Panc1 (cell line): ENCODE results near the gene DAPK1. TPM values are rescaled to one million over a fixed set of nuclear protein-coding genes. Genes with fewer than 3 reads are reported as not detected.

Experiments used
- ATAC-seq: fragments of 200-7000 bp; cut with Tn5 transposase; 2 replicates; pipeline ENCODE4 v1.9.1; 2020; ENCODE audit warnings: mild to moderate bottlenecking, moderate library complexity
- BruUV-seq: library from RNA; stranded (reverse); fragments of 400-500 nt; replicated peaks from 2 replicates; lab custom pipeline; 2021; lab: Mats Ljungman, UMichigan
- CTCF ChIA-PET: fragments of 300-600 bp; sonication (Branson Sonifier 250); formaldehyde crosslinking; loops from one replicate; lab custom pipeline; 2022; ENCODE audit warnings: antibody characterized with exemption; lab: Charles Lee
- POLR2A ChIA-PET: fragments of 300-600 bp; sonication (Branson Sonifier 250); formaldehyde crosslinking; loops from one replicate; lab custom pipeline; 2022; ENCODE audit warnings: antibody characterized with exemption; lab: Charles Lee
- DNase-seq: peaks from one replicate; pipeline ENCODE4 v3.0.0-alpha.2; 2010; ENCODE audit warnings: low read depth, low spot score
- H3K27ac ChIP-seq: 2 replicates; pipeline ENCODE4 v1.5.1; 2011; ENCODE audit warnings: mild to moderate bottlenecking, low read length, inconsistent platforms
- H3K27me3 ChIP-seq: fragments of 200-500 bp; sonication (Bioruptor generic); 2 replicates; pipeline ENCODE4 v1.6.0; 2014; ENCODE audit warnings: low read length, inconsistent platforms; ENCODE audit not compliant: control insufficient read depth, insufficient read depth
- H3K36me3 ChIP-seq: fragments of 200-500 bp; sonication (Bioruptor generic); 2 replicates; pipeline ENCODE4 v1.5.1; 2014; ENCODE audit warnings: inconsistent platforms, mild to moderate bottlenecking, low read length, moderate library complexity; ENCODE audit not compliant: control insufficient read depth, insufficient read depth
- H3K4me1 ChIP-seq: 2 replicates; pipeline ENCODE4 v1.5.1; 2011; ENCODE audit warnings: inconsistent platforms, mild to moderate bottlenecking, low read length, moderate library complexity; ENCODE audit not compliant: control insufficient read depth, insufficient read depth
- H3K4me3 ChIP-seq, 2 experiments: 2 replicates each; pipeline ENCODE4 v1.5.1; 2011 to 2012; ENCODE audit warnings: low read depth in 2 of 2, low read length in 2 of 2, mild to moderate bottlenecking in 2 of 2, inconsistent platforms in 1 of 2, moderate library complexity in 1 of 2
- H3K9me3 ChIP-seq: fragments of 200-500 bp; sonication (Bioruptor generic); 2 replicates; pipeline ENCODE4 v1.5.1; 2014; ENCODE audit warnings: low read depth, mild to moderate bottlenecking, inconsistent platforms, low read length, moderate library complexity; ENCODE audit not compliant: control insufficient read depth, insufficient read depth
- POLR2AphosphoS5 ChIP-seq: IDR thresholded peaks from 2 replicates; pipeline ENCODE4 v1.6.1; 2012; ENCODE audit warnings: mild to moderate bottlenecking, low read depth, low read length, moderate library complexity
- SIN3A ChIP-seq: IDR thresholded peaks from 2 replicates; pipeline ENCODE4 v1.6.1; 2012; ENCODE audit warnings: low read depth, mild to moderate bottlenecking, low read length, moderate library complexity, borderline replicate concordance; ENCODE audit not compliant: insufficient read depth
- TCF7L2 ChIP-seq: IDR thresholded peaks from 2 replicates; pipeline ENCODE4 v1.6.1; 2011; ENCODE audit warnings: mild to moderate bottlenecking, low read depth, low read length, inconsistent platforms
- in situ Hi-C: cut with HindIII; loops from 2 replicates; pipeline ENCODE4 v1.10.0; 2016; ENCODE audit warnings: low sequenced_read_pairs, low pct_unique_long_range_greater_than_20kb
- intact Hi-C: fragments of 100-400 bp; cut with micrococcal nuclease; formaldehyde crosslinking; loops from one replicate; pipeline ENCODE4 v1.10.0; 2022; ENCODE audit not compliant: unreplicated experiment
- total RNA-seq: library from RNA; stranded (reverse); gene quantifications from one replicate; pipeline ENCODE4 v1.2.1, GENCODE V29; 2021; ENCODE audit not compliant: unreplicated experiment
- TF ChIP-seq, protein P1 (sequence below): fragments of 450-650 bp; IDR thresholded peaks from 2 replicates; pipeline ENCODE4 v1.5.1; 2017; ENCODE audit warnings: mild to moderate bottlenecking
- TF ChIP-seq, protein P2 (sequence below), 2 experiments: IDR thresholded peaks; 2 replicates each; pipeline ENCODE4 v1.6.1; 2011 to 2012; ENCODE audit warnings: low read depth in 2 of 2, control low read depth in 1 of 2, low read length in 1 of 2, mild to moderate bottlenecking in 1 of 2, moderate library complexity in 1 of 2; ENCODE audit not compliant: insufficient read depth in 1 of 2

DAPK1 gene
- total RNA-seq, 1 experiment from 2014 or later: 0.87 TPM

DNA sequence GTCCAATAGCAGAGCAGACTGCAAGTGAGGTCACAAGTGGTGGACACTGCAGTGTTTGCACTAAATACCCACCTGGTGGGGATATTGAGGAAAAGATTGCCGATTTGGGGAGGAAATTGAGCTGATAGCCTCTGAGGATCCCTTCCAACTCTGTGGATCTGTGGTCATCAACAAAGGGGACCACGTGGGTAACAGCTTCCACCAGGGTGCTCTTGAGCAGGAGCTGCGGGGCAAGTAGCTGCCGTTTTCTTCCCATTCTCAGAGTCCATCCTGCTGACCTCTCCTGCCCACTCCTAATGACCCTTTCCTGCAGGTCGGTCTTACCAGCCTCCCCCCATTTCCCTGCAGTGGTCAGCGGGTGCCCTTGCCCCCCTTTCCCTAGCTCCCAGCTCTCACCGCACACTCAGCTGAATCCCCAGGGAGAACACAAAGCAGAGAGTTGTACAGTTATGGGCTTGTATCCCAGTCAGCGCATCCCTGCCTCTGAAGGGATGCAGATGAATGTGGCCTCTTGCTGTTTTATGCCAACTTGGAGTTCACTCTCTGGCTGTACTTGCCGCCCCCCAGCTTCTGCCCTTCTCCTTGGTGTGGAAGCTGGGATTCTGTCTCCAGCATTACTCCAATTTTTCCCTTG, 18.0 kb downstream of the DAPK1 start:
- intact Hi-C loops (no loop called here), in situ Hi-C loops (no loop called here)
- no peaks in the 10 kb centered on the region for H3K36me3 ChIP-seq
- H3K27ac ChIP-seq: no peak overlapping the region
- no peaks in the 10 kb centered on the region for H3K4me1 ChIP-seq
- no TSS peak for BruUV-seq
- CTCF ChIA-PET: interaction anchor here (0.6 kb wide), 1 partner anchor 53 kb away, joined by 3 read pairs; no protein-coding TSS in a partner anchor
- H3K9me3 ChIP-seq: no peaks in the 10 kb centered on the region
- DNase-seq (no peak), ATAC-seq (no peak)
- POLR2A ChIA-PET: interaction anchor here (0.5 kb wide), 1 partner anchor 177 kb away, joined by 9 read pairs; no protein-coding TSS in a partner anchor
- no peaks in the 10 kb centered on the region for H3K27me3 ChIP-seq
- TF ChIP-seq, protein P1, sequence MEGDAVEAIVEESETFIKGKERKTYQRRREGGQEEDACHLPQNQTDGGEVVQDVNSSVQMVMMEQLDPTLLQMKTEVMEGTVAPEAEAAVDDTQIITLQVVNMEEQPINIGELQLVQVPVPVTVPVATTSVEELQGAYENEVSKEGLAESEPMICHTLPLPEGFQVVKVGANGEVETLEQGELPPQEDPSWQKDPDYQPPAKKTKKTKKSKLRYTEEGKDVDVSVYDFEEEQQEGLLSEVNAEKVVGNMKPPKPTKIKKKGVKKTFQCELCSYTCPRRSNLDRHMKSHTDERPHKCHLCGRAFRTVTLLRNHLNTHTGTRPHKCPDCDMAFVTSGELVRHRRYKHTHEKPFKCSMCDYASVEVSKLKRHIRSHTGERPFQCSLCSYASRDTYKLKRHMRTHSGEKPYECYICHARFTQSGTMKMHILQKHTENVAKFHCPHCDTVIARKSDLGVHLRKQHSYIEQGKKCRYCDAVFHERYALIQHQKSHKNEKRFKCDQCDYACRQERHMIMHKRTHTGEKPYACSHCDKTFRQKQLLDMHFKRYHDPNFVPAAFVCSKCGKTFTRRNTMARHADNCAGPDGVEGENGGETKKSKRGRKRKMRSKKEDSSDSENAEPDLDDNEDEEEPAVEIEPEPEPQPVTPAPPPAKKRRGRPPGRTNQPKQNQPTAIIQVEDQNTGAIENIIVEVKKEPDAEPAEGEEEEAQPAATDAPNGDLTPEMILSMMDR: no peak
- TF ChIP-seq, protein P2, sequence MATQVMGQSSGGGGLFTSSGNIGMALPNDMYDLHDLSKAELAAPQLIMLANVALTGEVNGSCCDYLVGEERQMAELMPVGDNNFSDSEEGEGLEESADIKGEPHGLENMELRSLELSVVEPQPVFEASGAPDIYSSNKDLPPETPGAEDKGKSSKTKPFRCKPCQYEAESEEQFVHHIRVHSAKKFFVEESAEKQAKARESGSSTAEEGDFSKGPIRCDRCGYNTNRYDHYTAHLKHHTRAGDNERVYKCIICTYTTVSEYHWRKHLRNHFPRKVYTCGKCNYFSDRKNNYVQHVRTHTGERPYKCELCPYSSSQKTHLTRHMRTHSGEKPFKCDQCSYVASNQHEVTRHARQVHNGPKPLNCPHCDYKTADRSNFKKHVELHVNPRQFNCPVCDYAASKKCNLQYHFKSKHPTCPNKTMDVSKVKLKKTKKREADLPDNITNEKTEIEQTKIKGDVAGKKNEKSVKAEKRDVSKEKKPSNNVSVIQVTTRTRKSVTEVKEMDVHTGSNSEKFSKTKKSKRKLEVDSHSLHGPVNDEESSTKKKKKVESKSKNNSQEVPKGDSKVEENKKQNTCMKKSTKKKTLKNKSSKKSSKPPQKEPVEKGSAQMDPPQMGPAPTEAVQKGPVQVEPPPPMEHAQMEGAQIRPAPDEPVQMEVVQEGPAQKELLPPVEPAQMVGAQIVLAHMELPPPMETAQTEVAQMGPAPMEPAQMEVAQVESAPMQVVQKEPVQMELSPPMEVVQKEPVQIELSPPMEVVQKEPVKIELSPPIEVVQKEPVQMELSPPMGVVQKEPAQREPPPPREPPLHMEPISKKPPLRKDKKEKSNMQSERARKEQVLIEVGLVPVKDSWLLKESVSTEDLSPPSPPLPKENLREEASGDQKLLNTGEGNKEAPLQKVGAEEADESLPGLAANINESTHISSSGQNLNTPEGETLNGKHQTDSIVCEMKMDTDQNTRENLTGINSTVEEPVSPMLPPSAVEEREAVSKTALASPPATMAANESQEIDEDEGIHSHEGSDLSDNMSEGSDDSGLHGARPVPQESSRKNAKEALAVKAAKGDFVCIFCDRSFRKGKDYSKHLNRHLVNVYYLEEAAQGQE (IDR thresholded peaks at IDR 0.05; ENCODE audit: insufficient read depth in 1 of 2, low read depth in 2 of 2, low read length in 1 of 2): no peak
- no peak for TF ChIP-seq POLR2AphosphoS5
- no peak for TF ChIP-seq TCF7L2
- TF ChIP-seq SIN3A: no peak
- H3K4me3 ChIP-seq: no peak overlapping the region

DNA sequence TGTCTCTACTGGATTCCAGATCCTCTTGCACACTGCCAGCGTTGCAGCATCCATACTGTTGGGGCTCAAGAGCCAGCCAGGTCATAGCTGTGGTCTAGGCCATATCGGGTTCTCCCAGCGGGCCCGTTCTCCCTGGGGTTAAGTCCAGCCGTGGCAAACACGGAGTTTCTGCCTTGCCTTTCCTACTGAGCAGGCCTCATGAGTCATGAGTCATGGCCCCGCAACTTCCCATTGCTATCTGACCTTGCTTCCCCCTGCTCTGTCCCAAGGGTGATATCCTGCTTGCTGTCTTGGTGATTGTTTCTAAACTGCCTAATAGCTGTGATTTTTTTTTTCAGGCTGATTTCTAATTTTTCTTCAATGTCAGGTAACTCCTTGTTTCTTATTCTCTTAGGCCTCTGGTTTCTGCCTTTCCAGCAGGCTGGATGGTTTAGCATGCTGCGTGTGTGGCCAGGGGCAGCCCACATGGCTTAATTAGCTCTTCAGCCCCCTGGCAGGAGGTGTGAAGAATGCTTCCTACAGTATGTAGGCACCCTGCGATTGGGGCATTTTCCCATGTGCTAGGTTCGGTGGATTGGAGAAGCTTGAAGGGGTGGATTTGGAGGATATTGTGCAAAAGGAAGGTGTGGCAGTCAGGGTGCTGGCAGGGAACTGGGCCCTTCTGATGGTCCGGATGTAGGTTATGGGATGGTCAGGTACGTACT, 18.7 kb downstream of the DAPK1 start:
- no TSS peak for BruUV-seq
- in situ Hi-C loops: no loop called here
- DNase-seq (no peak), ATAC-seq (no peak)
- no peaks in the 10 kb centered on the region for H3K27me3 ChIP-seq
- ChIA-PET CTCF (interaction anchor here (0.6 kb wide), 1 partner anchor 54 kb away, joined by 3 read pairs; no protein-coding TSS in a partner anchor), POLR2A (no interaction called here)
- H3K27ac ChIP-seq: no peak overlapping the region
- intact Hi-C loops: no loop called here
- no peaks in the 10 kb centered on the region for H3K9me3 ChIP-seq
- H3K36me3 ChIP-seq: no peaks in the 10 kb centered on the region
- H3K4me1 ChIP-seq: no peaks in the 10 kb centered on the region
- TF ChIP-seq POLR2AphosphoS5: no peak
- TF ChIP-seq, protein P1: no peak
- TF ChIP-seq, protein P2 (IDR thresholded peaks at IDR 0.05; ENCODE audit: insufficient read depth in 1 of 2, low read depth in 2 of 2, low read length in 1 of 2): no peak
- no peak overlapping the region for H3K4me3 ChIP-seq
